Jurkat, Clone E6-1 (cell line): ENCODE data around the gene DNAJA3.
"Not testable (repeated sequence)": the region's sequence is repeated elsewhere in the genome, so short reads cannot be mapped to it uniquely, and the experiment has no call there.

Source experiments
- DNase-seq: peaks from one replicate; pipeline ENCODE4 v3.0.0-alpha.2; 2011; ENCODE audit warnings: low read depth, low spot score
- H3K4me3 ChIP-seq: 2 replicates; pipeline ENCODE4 v1.5.1; 2011; ENCODE audit warnings: mild to moderate bottlenecking, low read length, control low read depth, moderate library complexity

Gene DNAJA3

DNA sequence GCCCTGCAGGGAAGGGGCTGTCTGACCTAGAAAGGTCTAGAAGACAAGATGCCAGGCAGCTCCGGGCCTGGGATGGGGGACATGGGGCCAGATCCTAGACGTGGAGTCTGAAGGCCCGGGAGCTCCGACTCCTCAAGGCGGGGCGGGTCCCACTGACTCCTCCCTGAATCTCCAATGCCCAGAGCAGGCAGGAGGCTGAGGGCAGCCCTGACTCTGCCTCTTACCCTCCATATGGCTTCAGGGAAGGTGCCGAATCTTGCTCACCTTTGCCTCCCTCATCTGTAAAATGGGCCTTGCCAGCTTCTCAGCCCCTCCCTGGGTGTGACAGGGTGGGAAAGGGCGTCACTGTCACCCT is 39.2 kb upstream of the DNAJA3 start:
- no peak for DNase-seq
- H3K4me3 ChIP-seq = no peak overlapping the region

DNA sequence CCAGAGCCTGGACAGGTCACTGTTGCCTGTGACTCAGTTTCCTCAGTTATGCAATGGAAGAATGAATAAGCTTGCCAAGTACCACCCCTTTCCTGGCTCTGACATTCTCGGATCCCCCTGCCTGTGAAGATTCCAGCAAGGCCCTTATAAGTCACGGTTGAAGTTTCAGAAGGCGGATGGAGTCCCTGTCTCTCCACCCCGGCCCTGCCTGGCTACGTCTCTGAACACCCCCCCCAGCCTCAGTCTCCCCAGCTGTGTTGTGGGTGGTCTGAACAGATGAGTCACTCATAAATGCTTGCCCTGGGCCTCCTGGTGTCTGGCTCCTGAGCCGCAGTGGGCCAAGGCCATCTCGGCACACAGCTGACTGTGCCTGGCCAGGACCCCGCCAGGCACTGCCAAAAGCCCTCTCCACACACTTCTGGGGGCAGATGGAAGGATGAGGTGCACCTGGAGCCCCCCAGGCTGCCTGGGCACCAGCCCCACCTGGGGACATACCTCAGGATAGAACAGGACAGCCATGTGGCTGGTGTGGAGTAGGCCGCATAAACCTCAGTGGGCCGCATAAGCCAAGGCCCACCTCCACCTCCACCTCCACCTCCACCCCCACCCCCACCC is 38.6 kb upstream of the DNAJA3 start:
- DNase-seq = no peak
- H3K4me3 ChIP-seq = no peak overlapping the region

DNA sequence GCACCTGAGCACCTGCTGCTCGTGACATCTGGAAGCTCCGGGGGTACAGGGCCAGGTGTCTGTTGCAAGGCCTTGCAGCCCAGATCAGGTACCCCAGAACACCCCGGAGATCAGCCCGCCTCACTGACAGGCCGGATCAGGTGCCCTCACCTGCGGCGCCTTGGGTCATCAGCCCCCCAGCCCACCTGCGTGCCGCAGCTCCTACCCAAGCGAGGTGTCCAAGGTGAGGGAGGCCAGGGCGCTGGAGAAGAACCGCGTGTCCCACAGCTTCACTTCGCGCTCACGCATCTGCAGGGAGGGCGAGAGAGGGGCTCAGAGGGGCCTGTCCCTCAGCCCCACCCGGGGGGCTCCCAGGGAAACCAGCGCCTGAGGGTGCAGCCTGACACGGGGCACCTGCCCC is 37.9 kb upstream of the DNAJA3 start:
- no peak for DNase-seq
- no peak overlapping the region for H3K4me3 ChIP-seq

DNA sequence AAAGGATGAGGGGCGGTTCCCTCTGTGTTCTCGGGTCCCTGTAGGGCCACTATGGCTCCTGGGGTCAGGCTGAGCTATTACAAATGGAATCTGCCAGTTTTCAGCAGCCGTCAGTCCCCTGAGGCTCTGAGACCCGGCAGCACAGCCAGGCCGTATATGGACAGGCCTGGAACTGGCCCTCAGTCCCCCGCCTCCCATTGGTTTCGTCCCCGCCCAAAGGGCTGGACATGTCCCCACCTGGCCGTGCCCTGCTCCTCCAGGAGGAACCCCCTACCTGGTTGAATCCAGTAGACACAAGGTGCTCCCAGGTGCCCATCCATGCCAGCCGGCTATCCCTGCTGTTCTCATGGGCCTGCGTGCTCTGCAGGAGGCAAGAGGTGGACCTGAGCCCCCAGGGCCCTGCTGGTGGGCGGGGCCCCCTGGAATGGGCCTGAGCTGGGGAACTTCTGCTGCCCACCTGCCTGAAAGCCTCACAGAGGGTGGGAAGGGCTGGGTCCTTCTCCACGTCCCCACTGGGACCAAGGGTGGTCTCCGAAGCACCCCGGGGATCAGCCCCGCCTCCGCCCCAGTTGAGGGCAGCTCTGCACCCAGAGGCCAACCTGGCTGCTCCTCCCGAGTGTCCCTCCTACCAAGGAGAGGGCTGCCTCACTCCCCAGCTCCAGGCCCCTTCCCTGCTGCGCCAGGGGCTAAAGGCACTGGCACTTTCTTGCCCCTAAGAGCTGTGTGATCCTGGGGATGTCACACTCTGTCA is 37.2 kb upstream of the DNAJA3 start:
- no peak overlapping the region for H3K4me3 ChIP-seq
- DNase-seq = no peak

DNA sequence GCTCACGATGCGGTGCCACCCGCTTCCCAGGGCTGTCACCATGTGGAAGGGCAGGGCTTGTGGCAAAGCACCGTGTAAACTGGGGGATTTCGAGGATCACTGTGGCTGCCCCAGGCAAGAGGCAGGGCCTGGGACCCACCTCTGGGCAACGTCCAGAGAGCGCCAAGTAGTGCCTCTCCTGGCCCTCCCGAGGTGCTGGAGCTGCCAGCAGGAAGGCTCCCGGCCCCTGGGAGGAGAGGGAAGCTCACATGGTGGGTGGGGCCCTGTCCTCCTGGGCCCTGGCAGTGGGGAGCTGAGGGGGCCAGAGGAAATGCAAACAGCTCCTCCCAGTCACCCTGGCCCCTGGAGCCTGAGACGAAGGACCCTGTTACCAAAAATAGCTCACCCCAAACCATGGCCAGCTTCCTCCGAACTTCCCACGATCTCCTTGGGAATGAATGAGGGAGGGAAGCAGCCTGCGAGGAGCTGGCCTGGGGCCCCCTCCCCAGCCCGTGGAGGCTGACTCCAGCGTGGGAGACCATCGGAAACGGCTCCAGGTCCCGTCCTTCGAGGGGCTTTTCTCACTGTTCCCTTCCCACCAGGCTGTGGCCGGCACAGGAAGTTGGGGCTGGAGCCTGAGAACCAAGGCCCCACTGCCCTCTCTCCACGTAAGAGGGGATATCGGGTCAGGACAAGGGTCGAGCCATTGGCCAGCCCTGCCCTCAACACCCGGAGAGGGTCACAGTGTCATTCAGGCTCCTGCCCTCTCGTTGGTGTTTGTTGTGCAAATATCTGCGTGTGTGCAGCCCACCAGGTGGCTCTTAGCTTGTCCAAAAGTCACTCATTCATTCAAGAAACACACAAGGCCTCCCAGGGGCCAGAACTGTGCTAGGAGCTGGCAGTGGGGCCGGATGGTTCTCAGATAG is 36.4 kb upstream of the DNAJA3 start:
- DNase-seq = no peak
- no peak overlapping the region for H3K4me3 ChIP-seq

DNA sequence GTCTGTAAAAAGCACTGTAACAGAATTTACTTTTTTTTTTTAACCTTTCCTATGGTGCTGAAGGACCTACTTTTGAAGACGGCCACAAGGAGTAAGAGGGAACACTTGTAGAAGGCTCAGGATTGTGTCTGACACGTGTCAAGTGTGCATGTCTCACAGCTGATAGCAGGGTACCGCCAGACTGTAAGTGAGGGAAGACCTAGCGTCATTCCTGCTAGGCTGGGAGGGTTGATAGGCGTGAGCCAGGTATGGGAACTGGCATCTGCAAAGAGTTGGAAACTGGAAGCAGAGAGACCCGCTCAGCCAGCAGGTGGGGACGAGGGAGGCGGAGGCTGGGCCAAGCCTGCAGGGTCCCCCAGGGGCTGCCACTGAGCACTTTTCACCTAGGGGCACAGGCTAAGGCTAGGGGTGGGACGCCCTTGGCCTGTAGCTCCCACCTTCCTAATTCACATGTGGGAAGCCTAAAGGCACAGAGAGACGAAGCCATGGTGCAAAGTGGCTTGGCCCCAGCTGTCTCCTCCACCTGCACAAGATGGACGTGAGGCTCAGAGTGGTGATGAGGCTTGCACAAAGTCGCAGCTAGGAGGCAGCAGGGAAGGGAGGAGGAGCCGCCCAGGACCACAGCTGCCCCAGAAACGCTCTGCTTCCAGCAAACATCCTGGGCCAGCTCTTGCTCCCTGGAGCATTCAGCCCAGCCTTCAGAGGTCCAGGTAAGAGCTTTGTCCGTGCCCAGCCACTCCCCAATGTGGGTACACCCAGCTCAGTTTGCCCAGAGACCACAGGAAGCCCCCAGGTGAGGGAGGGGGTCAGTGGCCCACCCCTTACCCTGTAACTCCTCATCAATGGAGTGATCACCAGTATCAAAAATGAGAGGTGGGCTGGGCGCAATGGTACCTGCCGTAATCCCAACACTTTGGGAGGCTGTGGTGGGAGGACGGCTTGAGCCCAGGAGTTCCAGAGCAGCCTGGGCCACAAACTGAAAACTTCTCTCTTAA is 35.1 kb upstream of the DNAJA3 start:
- DNase-seq = no peak
- H3K4me3 ChIP-seq = no peak overlapping the region

DNA sequence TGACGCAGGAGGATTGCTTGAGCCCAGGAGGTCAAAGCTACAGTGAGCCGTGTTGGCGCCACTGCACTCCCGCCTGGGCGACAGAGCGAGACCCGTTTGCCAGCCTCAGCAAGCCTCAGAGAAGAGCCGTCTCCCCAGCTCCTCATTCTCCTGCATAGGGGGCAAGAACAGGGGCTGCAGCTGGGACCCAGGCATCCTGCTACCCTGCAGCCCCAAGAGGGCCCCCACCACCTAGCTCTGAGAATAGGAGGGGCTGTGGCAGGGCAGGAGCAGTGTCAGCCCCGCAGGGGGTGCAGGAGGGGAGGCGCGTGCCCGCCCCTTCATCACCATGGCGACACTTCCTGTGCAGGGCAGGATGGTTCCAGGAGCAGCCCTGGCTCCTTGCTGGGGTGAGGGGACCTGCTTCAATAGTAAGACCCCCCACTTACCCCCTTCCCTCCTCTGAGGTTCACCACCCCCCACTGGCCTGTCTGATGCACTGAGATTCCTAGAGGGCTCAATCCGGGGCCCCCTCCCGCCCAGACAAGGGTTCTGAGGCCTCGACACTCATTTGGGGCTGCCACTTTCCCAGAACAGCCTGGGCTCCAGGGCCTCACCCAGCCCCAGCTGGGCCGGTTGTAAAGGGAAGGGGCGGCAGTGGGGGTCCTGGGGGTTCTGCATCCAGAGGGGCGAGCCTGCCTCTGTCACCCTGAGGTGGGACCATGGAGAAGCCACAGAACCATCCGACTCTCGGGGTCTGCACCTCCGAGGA is 33.9 kb upstream of the DNAJA3 start:
- DNase-seq = peak; percentile 47
- H3K4me3 ChIP-seq = no peak overlapping the region

DNA sequence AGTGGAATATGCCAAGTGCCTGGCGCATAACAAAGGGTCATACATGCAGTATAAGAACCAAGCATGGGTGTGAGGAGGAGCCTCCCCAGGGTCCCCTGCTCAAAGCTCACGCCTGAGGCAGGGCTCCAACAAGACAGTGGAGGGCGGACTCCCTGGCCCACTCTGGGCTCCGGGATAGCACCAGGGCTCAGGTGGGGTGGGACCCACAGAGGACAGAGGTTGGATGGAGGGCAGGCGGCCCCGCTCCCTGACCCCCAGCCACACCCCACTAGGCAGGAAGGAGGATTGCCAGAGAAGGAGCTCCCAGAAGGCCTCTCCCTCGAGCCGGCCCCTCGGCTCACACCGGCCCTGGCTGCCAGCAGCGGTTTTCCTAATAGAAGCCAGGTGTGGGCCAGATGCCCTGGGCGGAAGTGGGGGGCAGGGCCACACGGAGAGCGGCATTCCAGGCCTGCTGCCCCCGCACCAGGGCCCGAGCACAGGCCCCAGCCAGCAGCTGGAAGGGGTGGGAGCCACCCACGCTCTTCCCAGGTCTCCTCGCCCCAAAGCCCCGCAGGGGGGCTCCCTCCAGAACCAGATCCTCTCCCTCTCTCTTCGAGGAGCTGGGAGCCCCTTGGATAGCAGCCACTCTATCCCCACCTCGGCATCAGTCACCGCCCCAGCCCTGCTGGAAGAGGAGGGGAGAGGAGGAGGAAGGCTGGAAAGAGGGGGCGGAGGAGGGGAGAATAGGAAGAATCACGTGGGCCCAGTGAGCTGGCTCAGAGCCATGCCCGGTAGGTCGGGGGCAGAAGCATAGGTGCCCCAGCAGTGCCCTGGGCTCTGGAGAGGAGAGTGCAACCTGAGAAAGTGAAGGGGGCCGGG is 33.1 kb upstream of the DNAJA3 start:
- no peak overlapping the region for H3K4me3 ChIP-seq
- no peak for DNase-seq

DNA sequence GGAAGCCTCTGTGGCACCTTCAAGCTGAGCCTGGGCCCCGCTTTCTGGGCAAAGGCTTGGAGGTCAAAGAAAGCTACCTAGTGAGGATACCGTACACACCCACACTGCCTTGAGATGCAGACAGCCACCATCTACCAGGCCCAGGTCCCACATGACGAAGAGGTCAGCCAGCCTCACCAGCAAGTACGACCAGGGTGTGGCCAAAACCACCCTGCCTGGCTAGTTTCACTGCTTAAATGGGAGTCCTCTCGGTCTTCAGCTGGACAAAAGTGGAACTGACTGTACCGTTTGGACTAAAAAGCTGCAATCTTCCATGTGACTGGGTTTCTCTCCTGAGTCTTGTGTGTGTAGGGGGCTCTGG is 32.4 kb upstream of the DNAJA3 start:
- DNase-seq = no peak
- H3K4me3 ChIP-seq = no peak overlapping the region

DNA sequence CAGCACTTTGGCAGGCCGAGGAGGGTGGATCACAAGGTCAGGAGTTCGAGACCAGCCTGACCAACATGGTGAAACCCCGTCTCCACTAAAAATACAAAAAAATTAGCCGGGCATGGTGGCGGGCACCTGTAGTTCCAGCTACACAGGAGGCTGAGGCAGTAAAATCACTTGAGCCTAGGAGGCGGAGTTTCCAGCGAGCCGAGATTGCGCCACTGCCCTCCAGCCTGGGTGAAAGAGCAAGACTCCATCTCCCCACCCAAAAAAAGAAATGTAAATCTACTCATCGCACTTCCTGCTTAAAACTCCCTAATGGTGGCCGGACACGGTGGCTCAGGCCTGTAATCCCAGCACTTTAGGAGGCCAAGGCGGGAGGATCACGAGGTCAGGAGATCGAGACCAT is 31.8 kb upstream of the DNAJA3 start:
- not testable (repeated sequence) for H3K4me3 ChIP-seq, DNase-seq

DNA sequence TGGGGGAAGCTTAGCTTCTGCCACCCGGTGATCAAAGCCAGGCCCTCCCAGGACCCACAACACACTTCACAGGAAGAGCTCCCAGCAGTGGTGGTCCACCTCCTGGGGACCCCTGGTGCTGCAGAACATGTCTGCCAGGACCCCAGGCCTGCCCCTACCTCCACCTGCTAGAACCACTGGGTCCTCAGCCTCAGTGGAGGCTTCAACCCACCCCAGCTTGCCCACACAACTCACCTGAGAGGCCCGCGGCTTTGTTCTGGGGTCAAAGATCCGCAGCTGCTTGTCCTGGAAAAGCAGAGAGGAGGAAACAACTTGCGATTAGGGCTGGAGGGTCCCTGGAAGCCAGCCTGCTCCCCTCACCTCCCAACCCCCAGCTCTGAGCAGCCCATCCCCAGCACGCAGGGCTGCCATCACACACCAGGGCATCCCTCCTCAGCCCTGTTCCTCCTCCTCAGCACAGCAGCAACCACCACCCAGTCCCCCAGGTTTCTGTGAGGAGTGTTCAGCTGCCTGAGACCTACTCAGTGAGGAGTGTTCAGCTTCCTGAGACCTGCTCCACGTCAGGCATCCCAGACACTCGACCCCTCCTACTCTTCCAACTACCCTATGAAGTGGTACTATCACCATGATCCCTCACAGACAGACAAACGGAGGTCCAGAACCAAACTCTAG is 30.5 kb upstream of the DNAJA3 start:
- H3K4me3 ChIP-seq = no peak overlapping the region
- no peak for DNase-seq

DNA sequence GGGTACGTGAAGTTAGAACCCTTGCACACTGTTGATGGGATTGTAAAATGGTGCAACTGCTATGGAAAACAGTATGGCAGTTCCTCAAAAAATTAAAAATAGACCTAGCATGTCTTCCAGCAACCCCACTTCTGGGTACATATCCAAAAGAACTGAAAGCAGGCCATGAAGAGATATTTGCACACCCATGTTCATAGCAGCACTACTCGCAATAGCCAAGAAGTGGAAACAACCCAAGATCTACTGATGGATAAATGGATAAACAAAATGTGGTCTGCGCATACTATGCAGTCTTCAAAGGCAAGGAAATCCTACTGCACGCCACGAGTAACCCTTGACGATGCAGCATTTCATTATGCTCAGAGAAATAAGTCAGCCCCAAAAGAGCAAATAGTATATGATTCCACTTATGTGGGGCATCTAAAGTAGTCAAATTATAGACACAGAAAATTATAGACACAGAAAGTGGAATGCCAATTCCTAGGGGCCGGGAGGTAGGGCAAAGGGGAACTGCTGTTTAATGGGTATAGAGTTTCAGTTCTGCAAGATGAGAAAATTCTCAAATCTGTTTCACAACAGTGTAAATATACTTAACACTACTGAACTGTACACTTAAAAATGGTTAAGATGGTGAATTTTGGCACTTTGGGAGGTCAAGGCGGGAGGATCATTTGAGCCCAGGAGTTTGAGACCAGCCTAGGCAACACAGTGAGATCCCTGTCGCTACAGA is 26.5 kb upstream of the DNAJA3 start:
- H3K4me3 ChIP-seq = no peak overlapping the region
- peak; percentile 20 for DNase-seq

DNA sequence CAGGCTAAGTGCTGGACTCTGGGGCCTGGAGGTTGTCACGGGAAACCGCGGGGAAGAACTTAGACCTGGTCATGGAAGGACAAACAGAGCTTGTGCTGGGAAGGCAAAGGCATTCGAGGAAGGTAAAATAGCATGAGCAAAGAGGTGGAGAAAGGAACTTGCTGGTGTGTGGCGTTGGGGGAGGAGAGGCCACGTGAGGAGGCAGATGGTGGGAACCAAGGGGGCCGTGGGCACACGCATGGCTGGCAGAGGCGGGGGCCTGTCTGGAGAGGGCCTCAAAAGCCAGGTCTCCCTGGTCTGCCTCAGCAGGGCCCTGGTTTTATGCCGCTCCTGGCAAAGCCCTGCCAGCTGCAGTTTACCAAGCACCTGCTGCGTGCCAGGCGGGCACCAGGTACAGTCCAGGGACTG is 24.6 kb upstream of the DNAJA3 start:
- no peak overlapping the region for H3K4me3 ChIP-seq
- no peak for DNase-seq

DNA sequence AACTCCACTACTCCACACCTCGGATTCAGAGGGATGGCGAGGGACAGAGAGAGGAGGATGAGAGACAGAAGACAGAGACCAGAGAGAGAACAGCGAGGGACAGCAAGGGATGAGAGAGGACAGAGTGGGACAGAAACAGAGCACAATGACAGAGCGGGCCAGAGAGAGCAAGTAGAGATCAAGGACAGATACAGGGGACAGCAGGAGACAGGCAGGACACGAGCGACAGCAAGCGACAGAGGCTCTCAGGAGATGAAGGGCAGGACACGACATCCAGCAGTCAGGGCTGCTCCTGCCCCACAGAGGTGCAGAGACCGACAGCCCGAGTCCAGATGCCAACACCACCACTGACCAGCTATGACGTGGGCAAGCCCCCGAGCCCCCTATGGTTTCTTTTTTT is 24.2 kb upstream of the DNAJA3 start:
- H3K4me3 ChIP-seq = no peak overlapping the region
- DNase-seq = no peak

DNA sequence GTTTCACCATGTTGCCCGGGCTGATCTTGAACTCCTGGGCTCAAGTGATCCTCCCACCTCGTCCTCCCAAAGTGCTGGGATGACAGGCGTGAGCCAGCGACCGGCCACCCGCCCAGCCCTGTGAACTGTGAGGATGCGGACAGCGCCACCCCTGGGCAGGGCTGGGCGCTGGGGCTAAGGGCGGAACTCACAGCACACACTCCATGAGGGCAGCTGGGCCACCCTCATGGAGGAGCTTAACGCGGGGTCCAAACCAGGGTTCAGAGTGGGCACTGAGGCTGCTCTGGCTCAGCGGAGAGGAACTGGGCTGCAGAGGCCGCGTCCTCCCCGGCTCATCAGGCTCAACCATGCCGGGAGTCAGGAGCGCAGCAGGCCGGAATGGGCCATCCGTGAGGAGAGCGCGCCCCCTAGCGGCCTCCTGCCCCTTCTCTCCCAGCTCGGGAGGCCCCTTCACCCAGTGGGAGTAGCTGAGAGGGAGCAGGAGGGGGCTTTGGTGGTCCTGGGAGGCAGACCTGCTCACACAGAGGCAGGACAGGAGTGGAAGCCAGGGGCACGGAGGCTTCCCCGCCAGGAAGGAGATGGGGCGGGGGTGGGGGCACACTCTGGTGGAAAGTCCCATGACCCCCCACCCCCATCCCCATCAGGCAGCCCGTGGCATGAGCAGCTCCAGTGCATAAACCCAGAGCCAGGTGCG is 23.1 kb upstream of the DNAJA3 start:
- no peak overlapping the region for H3K4me3 ChIP-seq
- peak; percentile 27 for DNase-seq
